ENCODE measurements around the gene MLX.
"Not testable (repeated sequence)": the region's sequence is repeated elsewhere in the genome, so short reads cannot be mapped to it uniquely, and the experiment has no call there.

Gene MLX

DNA sequence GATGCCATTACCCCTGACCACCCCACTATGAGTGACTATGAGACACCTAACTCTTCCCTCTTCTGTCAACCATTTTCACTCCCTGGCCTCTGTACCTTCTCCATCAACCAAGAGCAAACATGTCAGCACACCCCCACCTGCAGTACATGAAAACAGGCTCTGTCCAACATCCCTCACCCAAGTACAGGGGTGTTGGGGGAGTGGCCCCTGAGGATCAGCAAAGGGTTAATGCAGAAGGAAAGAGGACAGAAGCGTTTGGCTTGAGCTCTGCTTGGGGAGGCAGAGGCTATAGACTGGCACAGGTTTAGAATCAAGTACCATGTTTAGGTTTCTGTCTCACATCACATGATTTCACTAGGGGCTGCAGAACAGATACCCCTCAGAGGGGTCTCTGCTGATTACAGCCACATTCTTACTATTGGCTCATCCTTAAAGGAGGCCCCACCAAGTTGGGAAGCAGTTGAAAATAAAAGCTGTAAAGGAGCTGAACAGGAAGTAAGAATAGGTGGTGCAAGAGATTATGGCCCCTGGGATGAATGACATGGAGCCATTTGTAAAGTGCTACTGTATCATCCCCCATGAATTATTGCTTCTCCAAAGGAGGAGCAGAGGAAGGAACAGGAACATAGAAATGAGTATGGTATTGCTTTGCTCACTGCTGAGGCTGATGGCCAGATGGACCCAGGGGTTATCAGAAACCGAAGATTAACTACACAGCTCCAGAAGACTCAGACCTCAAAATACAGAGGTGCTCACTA, 13.1 kb downstream of the MLX start:
- no peak for DNase-seq (ENCODE audit: low spot score)

DNA sequence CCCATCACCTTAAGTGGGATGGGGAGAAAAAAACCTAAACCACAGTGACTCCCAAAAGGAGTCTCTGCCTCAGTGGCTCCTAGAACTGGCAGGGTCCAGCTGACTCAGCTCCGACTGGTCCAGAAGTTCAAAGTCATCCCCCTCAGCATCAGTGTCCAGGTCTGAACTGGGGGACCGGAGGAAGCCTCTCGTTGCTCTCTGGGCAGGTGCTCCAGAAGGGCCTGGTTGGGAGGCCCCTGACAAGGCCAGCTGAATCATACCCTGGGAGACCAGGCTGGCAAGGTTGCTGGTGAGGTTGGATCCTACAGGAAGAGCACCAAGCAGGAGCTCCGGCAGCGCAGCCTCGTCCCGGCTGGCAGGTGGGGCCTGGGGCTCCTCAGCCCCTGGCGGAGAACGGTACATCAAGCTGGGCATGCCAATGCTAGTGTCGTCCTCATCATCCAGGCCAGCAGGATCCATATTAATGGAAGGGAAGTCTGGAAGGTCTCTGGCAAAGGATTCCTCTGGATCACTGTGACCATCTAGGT, 14.9 kb downstream of the MLX start:
- no peak for DNase-seq (ENCODE audit: low spot score)

DNA sequence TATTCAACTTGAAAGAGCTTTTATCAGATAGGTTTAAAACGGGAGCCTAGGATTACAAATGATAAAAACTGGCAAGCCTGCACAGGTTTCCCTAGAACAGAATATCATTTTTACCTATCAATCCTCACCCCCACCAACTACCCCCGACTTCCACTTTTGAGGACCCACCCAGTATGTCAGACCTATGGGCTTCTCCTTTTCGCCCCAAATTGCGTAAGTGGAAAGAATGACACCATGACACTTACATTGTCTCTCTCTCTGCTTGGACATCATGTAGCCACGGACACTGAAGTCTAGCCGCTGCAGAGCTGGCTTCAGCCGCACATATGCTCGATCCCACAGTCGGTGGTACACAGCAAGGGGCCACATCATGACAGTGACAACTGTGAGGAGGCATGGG, 18.0 kb downstream of the MLX start:
- no peak for DNase-seq (ENCODE audit: low spot score)

DNA sequence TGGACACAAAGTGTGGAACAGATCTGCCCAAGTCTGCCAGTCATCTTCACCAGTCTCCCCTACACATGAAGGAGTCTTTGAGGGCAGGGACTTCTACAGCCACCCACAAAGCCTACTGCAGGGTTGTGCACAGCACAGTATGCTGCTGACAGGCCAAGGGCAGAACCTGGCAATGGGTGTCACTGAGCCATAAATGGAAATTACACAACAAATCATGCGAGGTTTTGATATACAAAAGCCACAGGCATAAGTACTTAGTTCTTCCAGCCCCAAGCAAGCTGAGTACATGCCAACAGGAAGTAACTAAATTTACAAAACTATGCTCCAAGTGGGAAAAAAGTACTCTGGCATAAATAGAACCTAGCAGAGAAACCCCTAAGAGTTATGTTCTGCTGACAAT, 18.5 kb downstream of the MLX start:
- DNase-seq (ENCODE audit: low spot score): no peak

DNA sequence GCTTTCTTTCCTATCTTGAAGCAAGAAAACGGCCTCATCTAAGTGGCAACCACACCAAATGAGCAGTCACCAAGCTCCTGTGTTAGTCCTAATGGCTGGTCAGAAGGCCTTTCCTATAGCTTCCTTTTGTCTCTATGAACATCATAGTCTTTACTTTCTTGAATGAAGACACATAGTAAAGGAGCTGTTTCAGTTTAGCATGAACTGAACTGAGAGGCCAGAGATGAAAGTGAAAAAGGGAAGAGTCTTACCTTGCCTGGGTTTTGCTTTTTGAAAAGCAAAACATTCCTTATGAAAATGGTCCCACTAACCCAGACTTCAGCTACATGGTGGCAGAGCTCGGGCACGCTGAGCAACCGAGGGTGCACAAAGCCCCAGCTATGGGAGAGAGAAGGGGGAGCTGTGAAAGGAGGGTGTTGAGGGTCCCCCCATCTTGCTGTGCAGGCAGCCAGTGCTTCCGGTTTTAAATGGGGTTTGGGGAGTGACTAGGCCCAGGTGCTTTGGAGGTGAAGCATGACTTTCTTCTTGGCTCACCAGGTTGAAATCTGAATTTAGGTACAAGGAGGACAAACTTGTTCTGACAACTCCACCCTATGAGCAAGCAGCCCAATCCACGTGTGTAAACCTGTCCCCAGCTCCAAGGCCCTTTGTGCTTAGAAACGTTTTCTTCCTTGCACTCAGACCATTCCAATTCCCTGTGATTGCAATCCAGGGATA, 19.8 kb downstream of the MLX start:
- no peak for DNase-seq (ENCODE audit: low spot score)

DNA sequence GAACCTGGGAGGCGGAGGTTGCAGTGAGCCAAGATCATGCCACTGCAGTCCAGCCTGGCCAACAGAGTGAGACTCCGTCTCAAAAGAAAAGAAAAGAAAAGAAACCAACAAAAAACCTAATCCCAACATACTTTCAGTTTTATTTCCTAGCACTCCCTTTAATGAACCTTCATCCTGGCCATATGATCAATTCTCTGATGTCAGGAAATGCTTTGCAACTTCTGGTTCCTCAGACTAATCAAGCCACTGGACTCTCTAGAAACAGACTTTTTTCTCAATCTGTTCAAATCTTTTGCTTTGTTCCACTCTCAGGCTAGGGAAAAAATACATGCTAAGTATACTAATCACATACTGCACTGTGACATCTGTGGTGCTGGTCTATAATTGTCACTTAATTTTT, 24.0 kb downstream of the MLX start:
- no peak for DNase-seq (ENCODE audit: low spot score)

DNA sequence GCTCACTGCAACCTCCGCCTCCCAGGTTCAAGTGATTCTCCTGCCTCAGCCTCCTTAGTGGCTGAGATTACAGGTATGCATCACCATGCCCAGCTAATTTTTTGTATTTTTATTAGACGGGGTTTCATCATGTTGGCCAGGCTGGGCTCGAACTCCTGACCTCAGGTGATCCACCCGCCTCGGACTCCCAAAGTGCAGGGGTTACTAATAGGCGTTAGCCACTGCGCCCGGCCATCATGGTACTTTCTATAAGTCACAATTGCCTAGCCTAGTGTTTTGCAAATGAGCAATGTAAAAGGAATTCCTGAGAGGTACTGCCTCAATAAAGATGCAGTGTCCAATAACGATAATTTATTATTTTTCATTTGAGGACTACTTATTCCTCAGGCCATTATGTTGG, 24.5 kb downstream of the MLX start:
- no peak for DNase-seq (ENCODE audit: low spot score)

DNA sequence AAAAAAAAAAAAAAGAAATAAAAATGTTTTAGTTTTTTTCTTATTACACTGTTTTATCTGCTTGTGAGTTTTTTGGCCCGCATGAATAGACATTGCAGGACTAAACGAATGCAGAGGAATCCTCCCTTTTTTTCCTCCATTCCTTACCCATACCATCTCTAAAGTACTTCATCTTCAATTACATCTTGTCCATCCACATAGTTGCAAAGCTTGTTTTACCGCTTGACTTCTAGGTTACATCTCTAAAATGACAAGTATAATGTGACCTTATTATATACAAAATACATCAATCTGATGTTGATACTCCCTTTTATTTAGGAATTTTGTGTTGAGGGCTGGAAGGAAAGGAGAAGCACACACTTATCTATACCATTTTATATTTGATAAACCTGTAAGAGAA, 29.5 kb downstream of the MLX start:
- DNase-seq (ENCODE audit: low spot score): no peak

DNA sequence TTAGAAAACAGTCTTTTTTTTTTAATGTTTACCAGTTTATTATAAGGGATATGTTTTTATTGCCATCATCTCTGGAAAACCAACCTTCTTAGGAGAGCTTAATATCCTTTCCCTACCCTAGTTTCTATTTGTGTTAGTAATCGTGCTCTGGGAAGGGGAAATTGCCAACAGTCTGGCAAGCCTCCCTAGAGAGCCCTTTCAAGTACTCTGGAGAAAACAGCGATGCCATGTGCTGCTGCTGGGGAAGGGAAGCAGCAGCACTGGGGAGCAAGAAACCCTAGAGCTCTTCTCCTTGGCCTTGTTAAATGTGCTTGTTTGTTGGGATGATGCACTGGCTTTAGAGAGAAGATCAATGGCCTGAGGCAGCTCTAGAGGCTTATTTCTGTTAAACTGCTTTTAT, 32.0 kb downstream of the MLX start:
- no peak for DNase-seq (ENCODE audit: low spot score)

DNA sequence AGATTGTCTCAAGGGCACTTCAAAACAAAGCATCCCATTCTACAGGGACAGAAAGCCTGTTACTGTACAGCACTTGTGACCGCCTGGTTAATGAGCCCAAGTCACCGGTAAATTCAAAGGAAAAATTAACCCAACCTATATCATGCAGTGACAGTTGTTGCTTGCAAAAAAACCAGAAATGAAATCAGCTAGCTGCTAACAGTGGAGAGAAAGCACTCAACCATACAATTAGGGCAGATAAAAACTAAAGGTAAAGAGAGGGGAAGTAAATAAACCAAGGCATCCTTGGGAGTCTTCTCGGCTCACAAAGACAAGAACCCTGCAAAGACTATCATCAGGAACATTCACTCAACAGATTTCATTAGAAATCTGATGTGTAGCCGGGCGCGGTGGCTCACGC, 36.4 kb downstream of the MLX start:
- DNase-seq (ENCODE audit: low spot score): no peak

DNA sequence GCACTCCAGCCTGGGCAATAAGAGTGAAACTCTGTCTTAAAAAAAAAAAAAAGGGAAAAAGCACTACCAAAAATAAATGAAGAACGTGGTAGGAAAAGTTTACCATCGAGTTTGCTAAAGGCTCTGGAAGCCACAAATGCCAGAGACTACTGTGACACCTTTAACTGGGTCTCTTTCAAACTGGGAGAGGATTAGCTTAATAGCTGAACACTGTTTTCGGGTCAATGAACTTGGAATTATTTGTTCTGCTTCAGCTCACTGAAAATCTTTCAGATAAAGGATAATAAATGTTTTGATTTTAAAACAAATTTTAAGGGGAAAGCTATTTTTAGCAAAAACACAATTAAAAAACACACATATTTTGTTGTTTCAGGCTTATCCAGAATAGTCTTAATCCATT, 40.9 kb downstream of the MLX start:
- DNase-seq (ENCODE audit: low spot score): no peak

DNA sequence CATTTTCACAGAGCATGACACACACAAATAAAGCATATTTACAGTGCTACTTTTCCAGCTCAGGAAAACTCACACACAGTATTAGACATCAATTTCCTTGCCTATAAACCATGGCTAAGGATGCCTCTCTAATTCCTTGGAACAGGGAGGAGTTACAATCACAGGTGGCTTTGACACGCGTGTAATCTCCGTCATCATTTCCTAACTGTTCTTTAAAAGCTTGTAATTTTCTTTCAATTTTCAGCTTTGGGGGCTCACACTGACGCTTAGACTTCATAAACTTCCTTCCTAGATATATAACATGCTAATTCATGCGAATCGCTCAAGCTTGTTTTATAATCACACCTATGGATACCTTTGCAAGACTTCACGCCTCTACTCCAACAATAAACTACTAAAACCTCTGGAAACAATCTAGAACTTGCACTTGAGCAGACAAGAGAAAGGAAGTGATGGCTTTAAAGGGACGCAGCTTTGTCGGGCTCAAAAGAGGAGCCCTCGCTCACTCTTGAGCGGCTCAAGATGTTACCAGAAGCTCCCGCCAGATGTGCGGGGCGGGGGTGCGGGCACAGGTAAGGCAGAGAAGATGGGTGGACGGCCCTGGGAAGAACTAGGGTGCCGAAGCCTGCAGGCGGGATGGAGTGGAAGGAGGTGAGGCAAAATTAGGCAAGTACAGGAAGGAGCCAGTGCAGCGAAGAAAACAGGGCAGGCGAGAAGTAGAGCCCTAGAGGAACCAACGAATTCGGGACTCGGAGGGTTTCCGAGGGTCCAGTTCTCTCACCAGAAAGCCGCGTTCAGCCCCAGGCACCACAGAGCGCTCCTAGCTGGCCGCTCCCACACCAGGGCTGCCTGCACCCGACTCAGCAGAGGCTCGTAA, 41.6 kb downstream of the MLX start:
- DNase-seq (ENCODE audit: low spot score): no peak

DNA sequence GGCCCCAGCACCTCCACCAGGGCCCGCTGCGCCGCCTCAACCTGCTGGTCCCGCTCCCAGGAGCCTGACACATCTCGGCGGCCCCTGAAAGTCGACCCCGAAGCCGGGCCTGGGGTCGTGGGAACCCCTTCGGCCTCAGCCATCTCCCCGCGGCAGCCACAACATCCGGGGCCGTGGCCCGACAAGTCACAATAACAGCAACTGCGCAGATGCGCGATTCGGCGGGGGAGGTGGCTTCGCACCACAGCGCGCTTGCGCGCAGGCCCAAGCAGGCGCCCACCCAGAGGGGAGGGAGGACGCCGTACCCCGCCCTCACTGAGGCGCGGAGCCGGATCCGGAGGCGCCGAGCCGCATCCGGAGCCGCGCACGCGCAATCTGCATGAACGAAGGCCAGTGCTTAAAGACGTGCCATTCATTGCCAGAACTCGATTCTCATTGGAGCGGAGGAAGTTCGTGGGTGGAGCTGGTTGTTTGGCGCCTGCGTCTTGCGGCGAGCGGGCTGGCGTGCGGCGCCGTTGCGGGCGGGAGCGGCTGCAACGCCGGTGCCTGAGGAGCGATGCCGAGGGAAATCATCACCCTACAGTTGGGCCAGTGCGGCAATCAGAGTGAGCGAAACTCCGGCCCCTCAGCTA, 42.4 kb downstream of the MLX start, which contains the start of the genes RETREG3 and TUBG1:
Gene RETREG3 (minus strand): TSS at position 193 of the 632 bp plus-strand sequence. CDS start 50 bp downstream, at position 143.
Gene TUBG1 (plus strand): TSS at position 502 of the 632 bp plus-strand sequence. CDS start 55 bp downstream, at position 557.
- DNase-seq (ENCODE audit: low spot score): peak; percentile 100

DNA sequence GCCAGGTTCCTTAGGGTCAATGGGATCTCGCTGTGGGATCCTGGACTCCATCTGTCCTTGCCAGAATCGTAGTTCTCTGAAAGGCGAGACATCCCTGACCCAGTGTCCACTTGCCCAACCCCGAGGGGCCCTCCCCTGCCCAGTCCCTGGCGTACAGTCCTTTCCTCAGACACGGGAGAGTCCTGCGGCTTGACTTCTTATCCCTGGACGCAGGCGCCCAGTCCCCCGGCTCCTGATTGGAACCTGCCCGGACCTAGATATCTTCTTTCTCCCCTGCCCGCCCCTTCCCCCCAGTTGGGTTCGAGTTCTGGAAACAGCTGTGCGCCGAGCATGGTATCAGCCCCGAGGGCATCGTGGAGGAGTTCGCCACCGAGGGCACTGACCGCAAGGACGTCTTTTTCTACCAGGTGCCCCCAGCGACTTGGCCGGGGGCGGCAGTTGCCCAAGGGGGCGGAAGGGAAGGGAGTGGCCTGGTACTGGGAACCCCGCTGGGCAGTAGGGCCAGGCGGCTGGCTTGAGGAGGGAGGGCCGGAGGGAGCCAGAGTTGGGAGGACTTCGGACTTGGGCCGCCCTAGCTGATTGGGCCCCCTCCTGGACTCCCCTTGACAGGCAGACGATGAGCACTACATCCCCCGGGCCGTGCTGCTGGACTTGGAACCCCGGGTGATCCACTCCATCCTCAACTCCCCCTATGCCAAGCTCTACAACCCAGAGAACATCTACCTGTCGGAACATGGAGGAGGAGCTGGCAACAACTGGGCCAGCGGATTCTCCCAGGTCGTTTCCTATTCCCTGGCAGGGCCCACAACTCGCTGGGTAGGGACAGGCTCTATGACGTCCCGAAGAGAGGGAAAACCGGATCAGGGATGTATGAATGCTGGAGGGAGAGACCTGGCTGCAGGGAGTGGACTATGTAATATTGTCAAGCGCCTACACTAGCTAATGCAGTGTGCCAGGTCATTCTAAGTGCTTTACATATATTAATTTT, 43.2 kb downstream of the MLX start:
- DNase-seq (ENCODE audit: low spot score): not testable (repeated sequence)

DNA sequence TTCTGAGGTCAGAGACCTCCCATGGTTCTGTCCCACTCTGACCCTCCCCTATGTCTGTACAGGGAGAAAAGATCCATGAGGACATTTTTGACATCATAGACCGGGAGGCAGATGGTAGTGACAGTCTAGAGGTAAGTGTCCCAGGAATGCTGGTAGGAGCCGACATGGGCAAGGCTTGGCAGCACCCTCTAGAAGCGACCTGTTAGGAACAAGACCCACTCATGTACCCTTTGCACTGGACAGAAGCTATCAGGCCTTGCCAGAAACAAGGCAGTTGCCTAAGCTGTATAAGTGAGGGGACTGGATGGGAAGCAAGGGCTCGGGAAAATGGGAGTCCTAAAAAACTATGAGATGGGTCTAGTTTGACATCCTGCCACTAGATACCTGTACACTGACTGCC, 45.1 kb downstream of the MLX start:
- DNase-seq (ENCODE audit: low spot score): no peak

DNA sequence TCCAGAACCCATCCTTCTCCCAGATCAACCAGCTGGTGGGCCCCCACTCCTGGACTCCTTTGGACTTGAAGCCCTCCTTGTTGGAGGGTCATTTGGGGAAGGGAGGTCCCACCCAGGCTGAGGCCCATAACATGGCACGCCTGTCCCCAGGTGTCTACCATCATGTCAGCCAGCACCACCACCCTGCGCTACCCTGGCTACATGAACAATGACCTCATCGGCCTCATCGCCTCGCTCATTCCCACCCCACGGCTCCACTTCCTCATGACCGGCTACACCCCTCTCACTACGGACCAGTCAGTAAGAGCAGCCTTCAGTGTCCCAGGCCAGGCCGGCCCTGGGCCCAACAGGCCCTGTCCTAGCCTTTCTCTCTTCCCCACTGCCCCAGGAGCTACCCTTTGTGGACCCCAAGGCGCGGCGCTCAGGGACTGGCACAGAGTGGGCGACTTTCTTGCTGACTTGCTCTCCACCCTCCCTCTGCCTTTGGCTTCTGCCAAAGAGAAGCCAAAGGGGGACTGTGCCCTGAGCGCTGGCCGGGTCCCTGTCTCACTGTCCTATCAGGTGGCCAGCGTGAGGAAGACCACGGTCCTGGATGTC, 46.9 kb downstream of the MLX start:
- no peak for DNase-seq (ENCODE audit: low spot score)

DNA sequence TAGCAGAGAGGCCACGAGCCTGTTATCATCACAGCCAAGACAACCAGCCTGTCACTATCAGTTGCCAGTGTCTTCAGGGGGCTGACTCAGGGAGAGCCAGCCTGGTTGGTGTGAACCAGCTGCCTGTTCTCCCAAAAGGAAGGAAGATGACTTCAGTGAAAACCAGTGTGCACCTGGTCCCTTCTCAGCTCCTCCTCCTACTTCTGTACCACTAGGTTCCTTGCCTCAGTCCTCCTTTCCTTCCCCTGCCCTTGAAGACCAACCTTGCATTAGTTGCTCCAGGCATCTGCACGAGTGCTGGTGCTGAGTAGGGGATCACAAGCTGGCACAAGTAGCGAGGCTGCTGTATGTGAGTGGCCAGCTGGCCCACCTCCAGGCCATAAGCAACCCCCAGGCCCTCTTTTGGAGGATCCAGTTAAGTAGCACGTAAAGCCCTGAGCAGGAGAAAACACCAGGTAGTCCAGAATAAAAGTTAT, 51.1 kb downstream of the MLX start:
- DNase-seq (ENCODE audit: low spot score): no peak

DNA sequence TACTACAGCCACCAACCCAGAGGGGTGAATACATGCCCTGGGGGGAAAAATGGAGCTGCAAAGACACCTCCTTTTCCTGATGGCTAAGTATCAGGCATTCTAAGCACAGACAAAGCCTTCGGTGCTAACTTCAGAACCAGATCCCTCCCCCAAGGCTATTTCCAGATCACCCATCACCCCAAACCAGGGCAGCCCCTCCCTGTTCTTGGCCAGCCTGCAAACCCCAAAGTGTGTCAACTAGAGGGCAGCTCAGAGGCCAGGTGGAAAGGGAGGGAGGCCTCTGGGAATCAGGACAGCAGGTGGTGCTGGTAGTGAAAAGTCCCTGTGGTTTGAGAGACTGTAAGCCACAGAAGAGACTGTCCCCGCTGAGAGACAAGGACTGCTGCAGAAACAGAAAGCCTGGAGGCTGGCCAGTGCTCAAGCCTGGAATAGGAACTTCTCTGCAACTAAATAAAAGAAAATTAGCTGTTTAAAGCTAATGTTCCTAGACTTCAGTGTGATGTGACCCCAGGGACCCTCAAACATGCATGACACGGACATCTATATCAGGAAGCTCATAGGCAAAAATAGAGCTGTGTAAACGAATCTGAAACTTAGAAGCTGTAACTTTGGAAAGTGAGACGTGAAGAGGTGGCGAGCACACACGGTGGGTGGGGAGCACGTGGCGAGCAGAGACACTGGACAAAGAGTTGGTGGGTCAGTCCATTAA, 51.7 kb downstream of the MLX start:
- no peak for DNase-seq (ENCODE audit: low spot score)

DNA sequence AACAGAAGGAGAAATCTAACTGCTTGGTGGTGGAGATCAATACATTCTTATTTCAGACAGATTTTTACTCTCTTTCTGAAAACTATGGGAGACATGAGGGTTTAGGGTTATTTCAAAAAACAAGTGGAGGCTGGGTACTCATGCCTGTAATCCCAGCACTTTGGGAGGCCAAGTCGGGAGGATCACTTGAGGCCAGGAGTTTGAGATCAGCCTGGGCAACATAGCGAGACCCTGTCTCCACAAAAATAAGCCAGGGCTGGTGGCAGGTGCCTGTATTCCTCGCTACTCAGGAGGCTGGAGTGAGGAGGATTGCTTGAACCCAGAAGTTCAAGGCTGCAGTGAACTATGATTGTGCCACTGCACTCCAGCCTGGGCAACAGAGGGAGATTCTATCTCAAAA, 55.1 kb downstream of the MLX start:
- DNase-seq (ENCODE audit: low spot score): not testable (repeated sequence)
